ENCODE data around the gene CASP14.
"Not testable (repeated sequence)": the region's sequence is repeated elsewhere in the genome, so short reads cannot be mapped to it uniquely, and the experiment has no call there.

Gene CASP14

DNA sequence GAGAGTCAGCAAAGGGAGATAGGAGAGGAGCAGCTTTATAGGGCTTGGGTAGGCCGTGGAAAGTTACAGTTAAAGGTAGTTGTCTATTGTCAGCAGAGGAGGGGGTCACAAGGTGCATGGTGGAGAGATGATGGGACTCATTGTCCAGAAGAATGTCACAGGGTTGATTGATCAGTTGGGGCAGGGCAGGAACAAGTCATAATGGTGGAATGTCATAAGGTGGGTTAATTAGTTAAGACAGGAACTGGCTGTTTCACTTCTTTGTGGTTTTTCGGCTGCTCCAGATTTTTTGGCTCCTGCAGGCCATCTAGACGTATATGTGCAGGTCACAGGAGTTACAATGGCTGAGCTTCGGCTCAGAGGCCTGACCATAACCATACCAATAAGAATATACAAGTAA is 21.1 kb downstream of the CASP14 start:
- DNase-seq (ENCODE audit: low spot score): not testable (repeated sequence)

GRCh38 chr19:15072930-15073647 is 23.8 kb downstream of the CASP14 start:
- peak; percentile 27 for DNase-seq (ENCODE audit: low spot score)

- DNase-seq (ENCODE audit: low spot score): no peak
These were observed 25.1 kb downstream of the CASP14 start for GRCh38 chr19:15074371-15074770.

- DNase-seq (ENCODE audit: low spot score): no peak
These were observed 26.5 kb downstream of the CASP14 start for GRCh38 chr19:15075806-15076205.

GRCh38 chr19:15080002-15080401 is 30.7 kb downstream of the CASP14 start:
- not testable (repeated sequence) for DNase-seq (ENCODE audit: low spot score)

DNA sequence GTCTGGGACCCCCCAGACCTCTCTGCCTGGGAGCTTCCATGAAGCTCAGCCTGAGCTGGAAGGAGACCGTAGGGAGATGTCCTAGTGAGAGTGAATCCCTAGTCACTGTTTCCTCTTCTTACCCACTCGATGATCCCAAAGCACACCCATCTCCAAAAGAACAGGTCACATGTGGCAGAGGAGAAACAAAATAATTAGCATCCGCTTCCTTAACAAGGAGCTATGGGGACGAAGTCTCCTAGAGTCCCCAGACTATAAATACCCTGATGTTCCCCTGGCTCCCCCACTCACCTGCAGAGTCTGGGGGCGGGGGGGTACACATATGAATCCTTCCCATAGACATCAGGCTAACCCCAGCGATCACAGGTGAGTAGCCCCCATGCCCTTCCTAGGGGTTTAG is 32.6 kb downstream of the CASP14 start, which contains the start of gene OR1I1:
Gene OR1I1 (plus strand): TSS at position 301 of the 400 bp plus-strand sequence. CDS start 4,855 bp downstream, outside the sequence.
- no peak for DNase-seq (ENCODE audit: low spot score)

DNA sequence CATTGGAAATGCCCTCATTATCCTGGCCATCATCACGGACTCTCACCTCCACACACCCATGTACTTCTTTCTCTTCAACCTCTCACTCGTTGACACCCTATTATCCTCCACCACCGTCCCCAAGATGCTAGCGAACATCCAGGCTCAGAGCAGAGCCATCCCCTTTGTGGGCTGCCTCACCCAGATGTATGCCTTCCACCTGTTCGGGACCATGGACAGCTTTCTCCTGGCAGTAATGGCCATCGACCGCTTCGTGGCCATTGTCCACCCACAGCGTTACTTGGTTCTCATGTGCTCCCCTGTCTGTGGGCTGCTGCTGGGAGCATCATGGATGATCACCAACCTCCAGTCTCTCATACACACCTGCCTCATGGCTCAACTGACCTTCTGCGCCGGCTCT is 37.9 kb downstream of the CASP14 start:
- no peak for DNase-seq (ENCODE audit: low spot score)

DNA sequence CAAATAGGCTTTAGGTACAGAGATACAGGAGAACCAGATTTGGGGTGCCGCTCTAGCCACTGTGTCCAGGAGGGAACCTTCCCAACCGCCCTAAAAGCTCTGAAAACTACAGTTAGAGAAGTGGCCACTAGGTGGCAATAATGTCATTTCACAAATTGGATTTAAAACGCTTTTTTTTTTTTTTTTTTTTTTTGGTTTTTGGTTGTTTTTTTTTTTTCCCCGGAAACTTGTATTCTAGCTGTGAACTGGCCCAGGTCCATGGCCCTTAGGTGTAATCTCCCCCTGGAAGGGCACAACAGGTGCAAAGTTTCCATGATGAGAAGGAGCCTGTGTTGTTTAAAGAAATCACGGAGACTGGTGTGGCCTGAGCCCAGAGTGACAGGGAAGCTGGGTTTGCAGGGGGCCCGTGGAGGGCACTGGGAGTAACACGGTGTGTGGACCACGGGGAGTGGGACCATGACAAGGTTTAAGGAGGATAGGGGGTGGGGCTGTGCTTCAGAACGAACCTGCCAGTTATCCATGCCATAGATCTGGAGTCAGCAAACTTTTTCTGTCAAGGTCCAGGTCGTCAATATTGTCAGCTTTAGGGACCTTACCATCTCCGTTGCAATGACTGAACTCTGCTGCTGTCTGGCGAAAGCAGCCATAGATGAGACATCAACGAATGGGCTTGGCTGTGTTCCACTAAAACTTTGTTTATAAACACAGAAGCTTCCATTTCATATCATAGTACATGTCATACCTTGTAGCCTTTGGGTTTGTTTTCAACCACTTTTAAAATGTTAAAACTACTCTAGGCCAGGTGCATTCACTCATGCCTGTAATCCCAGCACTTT is 42.9 kb downstream of the CASP14 start:
- peak; percentile 63 for DNase-seq (ENCODE audit: low spot score)

GRCh38 chr19:15093001-15093400 is 43.7 kb downstream of the CASP14 start:
- no peak for DNase-seq (ENCODE audit: low spot score)

DNA sequence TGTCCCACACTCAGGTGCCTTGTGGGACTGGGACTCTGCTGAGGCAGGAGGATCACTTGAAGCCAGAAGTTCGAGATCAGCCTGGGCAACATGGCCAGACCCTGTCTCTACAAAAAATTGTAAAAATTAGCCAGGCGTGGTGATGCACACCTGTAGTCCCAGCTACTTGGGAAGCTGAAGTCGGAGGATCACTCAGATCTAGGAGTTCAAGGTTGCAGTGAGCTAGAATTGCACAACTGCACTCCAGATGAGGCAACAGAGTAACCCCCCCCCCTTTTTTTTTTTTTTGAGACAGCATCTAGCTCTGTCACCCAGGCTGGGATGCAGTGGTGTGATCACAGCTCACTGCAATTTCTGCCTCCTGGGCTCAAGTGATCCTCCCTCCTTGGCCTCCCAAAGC is 46.9 kb downstream of the CASP14 start:
- DNase-seq (ENCODE audit: low spot score): no peak

- not testable (repeated sequence) for DNase-seq (ENCODE audit: low spot score)
These were observed 48.7 kb downstream of the CASP14 start for GRCh38 chr19:15097980-15098379.

- no peak for DNase-seq (ENCODE audit: low spot score)
These were observed 49.2 kb downstream of the CASP14 start for GRCh38 chr19:15098460-15098859.

DNA sequence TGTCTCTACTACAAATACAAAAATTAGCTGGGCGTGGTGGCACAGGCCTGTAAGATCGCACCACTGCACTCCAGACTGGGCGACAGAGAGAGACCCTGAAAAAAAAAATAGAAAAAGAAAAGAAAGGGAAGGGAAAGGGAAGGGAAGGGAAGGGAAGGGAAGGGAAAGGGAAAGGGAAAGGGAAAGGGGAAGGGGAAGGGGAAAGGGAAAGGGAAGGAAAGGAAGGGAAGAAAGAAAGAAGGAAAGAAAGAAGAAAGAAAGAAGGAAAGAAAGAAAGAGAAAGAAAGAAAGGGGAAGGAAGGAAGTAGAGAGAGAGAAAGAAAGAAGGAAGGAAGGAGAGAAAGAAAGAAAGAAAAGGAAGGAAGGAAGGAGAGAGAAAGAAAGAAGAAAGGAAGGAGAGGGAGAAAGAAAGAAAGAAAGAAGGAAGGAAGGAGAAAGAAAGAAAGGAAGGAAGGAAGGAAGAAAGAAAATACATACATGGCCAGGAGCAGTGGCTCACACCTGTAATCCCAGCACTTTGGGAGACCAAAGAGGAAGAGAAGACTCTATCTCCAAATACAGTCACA is 49.8 kb downstream of the CASP14 start:
- DNase-seq (ENCODE audit: low spot score): no peak

DNA sequence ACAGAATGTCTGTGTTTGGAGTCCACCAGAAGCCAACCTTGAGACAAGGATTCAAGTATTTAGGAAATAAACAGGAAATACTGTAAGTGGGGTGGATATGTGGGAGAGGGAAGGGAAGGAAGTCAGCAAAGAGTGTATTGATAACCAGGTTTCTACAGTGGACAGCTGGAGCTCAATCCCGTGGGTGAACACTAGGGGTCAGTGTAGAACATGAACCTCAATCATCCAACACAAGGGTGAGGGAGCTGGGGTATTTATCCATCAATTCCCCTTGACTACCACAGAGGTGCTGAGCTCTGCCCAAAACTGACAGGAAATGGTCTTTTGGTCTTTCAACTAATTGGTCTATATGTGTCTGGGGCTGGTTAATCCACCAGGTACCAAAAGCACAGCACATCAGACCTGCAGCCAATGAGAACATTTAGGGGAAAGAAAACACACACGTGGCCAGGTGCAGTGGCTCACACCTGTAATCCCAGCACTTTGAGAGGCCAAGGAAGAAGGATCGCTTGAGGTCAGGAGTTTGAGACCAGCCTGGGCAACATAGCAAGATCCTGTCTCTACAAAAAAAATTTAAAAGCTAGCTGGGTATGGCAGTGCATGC is 52.3 kb downstream of the CASP14 start:
- peak; percentile 18 for DNase-seq (ENCODE audit: low spot score)

DNA sequence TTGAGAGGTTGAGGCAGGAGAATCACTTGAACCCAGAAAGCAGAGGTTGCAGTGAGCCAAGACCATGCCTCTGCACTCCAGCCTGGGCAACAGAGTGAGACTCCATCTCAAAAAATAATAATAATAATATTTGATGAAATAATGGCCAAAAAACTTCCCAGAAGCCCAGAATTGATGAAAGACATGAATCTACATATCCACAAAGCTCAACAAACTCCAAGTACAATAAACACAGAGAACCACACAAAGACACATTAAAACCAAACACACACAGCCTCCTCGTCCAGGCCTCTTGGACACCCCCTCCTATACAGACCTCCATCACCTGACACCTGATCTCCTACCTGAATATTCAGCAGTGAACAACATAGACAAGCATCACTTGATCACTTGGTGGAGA is 54.7 kb downstream of the CASP14 start:
- no peak for DNase-seq (ENCODE audit: low spot score)

DNA sequence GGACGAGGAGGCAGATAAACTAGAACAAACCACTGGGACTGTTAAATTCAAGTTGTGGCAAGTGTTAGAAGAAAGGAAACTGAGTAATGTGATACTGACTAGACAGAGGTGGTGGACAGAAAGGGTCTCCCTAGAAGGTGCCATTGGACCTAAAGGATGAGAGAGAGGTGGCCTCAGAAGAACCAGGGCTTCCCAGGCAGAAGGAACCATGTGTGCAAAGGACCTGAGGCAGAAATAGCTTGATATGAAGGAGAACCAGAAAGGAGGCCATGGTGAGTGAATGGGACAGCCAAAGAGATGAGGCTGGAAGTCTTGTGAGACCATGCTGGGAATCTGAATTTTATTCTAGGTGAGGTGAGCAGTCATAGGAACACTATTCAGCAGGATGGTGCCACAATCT is 55.1 kb downstream of the CASP14 start:
- no peak for DNase-seq (ENCODE audit: low spot score)

GRCh38 chr19:15105044-15105443 is 55.8 kb downstream of the CASP14 start:
- DNase-seq (ENCODE audit: low spot score): no peak

DNA sequence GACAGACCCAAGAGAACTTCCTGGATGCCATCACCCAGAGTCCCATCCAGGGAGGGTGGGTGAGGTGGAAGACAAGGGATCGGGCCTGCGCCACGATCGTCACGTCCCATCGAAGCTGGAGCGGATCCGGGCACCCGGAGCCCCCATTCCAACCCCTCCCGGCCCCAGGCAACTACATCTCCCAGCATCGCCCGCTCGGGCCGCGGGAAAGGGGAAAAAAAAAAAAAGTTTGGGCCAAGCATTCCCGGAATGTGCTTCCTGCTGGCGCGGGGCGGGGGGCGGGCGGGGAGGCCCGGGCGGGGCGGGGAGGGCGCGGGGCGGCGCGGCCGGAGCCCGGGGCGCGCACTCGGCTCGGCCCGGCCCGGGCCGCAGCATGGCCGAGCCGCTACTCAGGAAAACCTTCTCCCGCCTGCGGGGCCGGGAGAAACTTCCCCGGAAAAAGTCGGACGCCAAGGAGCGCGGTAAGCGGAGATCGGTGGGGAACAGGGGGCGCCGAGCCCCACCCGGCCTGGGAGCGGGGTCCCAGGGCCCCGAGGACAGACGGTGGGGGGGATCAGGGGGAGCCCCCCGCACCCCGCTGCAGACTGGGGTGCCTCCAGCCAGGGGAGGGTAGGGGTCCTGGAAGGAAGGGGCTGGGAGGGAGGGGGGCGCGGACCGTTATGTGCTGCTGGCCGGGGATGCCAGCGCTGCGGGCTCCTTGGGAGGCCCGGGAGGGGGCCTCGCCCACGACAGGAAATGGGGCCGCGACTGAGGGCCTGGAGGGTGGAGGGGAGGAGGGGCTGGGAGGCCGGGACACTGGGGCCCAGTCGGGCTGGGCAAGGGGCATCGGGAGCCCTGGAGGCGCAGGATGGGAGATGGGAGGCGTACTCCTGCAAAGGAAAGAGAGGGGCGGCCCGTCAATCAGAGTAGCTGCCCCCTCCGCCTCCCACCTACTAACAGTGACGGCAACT is 58.1 kb downstream of the CASP14 start, which contains the start of gene SYDE1:
Gene SYDE1 (plus strand): TSS at position 341 of the 950 bp plus-strand sequence. CDS start 33 bp downstream, at position 374.
- DNase-seq (ENCODE audit: low spot score): no peak

All from SK-N-DZ (cell line).